Measurements from ENCODE around the gene ZNF385D.
"Not testable (repeated sequence)": the region's sequence is repeated elsewhere in the genome, so short reads cannot be mapped to it uniquely, and the experiment has no call there.

- TF ChIP-seq POLR2AphosphoS5 (IDR thresholded peaks at IDR 0.05; ENCODE audit: low read depth, low read length); EZH2phosphoT487 (IDR thresholded peaks at IDR 0.05; ENCODE audit: borderline replicate concordance, low read depth); CTCF (IDR thresholded peaks at IDR 0.05); TAF1 (IDR thresholded peaks at IDR 0.05; ENCODE audit: borderline replicate concordance, low read depth, low read length); NRF1 (IDR thresholded peaks at IDR 0.05; ENCODE audit: low read depth, low read length); YY1 (IDR thresholded peaks at IDR 0.05; ENCODE audit: low read depth); SMC3 (IDR thresholded peaks at IDR 0.05; ENCODE audit: low read depth, low read length); PBX3 (IDR thresholded peaks at IDR 0.05); RCOR1 (IDR thresholded peaks at IDR 0.05; ENCODE audit: low read length); FOXM1 (IDR thresholded peaks at IDR 0.05; ENCODE audit: low read depth); USF1 (IDR thresholded peaks at IDR 0.05; ENCODE audit: borderline replicate concordance, low read depth): not testable (repeated sequence)
These were observed 260.3 kb downstream of the ZNF385D start for GRCh38 chr3:21490671-21491070.

Data from SK-N-SH (cell line).